GM12878 (cell line): ENCODE results near the gene FRK. TPM values are rescaled to one million over a fixed set of nuclear protein-coding genes. Genes with fewer than 3 reads are reported as not detected.

Experiments
- ATAC-seq: fragments of 200-7000 bp; cut with Tn5 transposase; 3 replicates; pipeline ENCODE4 v1.9.1; 2020; ENCODE audit warnings: mild to moderate bottlenecking, moderate library complexity
- BruUV-seq: library from RNA; stranded (reverse); fragments of 400-500 nt; replicated peaks from 2 replicates; lab custom pipeline; 2021; lab: Mats Ljungman, UMichigan
- CTCF ChIA-PET: fragments of 300-600 bp; sonication (Branson Sonifier 250); formaldehyde crosslinking; extraction: SDS; loops from one replicate; lab custom pipeline; 2021; ENCODE audit warnings: inconsistent platforms; lab: Yijun Ruan, JAX
- POLR2A ChIA-PET: fragments of 350-600 bp; formaldehyde crosslinking; extraction: SDS; loops from one replicate; lab custom pipeline; 2021; ENCODE audit warnings: inconsistent platforms; lab: Charles Lee
- RAD21 ChIA-PET: fragments of 300-600 bp; sonication (Branson Sonifier 250); formaldehyde crosslinking; loops from one replicate; lab custom pipeline; 2023; ENCODE audit warnings: antibody characterized with exemption; ENCODE audit not compliant: unreplicated experiment; lab: Charles Lee
- SMC1A ChIA-PET: fragments of 300-600 bp; sonication (Branson Sonifier 250); formaldehyde crosslinking; loops from one replicate; lab custom pipeline; 2023; ENCODE audit not compliant: unreplicated experiment, uncharacterized antibody; lab: Charles Lee
- DNase-seq: peaks from one replicate; pipeline ENCODE4 v3.0.0-alpha.2; 2011; ENCODE audit warnings: low read depth, low spot score
- FAIRE-seq: peaks from 3 replicates; lab custom pipeline; 2011; peaks lifted over from hg19 to GRCh38; lab: Jason Lieb, UNC
- H2AFZ ChIP-seq: 2 replicates; pipeline ENCODE4 v1.6.0; 2011; ENCODE audit warnings: low read depth, low read length, control low read depth; ENCODE audit not compliant: control insufficient read depth
- H3K27ac ChIP-seq: 2 replicates; pipeline ENCODE4 v1.5.1; 2011; ENCODE audit warnings: control low read depth; ENCODE audit not compliant: control insufficient read depth, insufficient read depth
- H3K27me3 ChIP-seq, 2 experiments: replicated peaks in 1 of 2; 2 replicates each; pipeline versions ENCODE4 v1.6.0 to v1.6.1; 2011; ENCODE audit warnings: low read length in 1 of 2; ENCODE audit not compliant: control insufficient read depth in 2 of 2, insufficient read depth in 2 of 2
- H3K36me3 ChIP-seq, 2 experiments: 2 replicates each; pipeline ENCODE4 v1.5.1; 2011; ENCODE audit warnings: low read length in 1 of 2; ENCODE audit not compliant: control insufficient read depth in 2 of 2, insufficient read depth in 2 of 2
- H3K4me1 ChIP-seq: 2 replicates; pipeline ENCODE4 v1.6.1; 2011; ENCODE audit warnings: mild to moderate bottlenecking, low read length, moderate library complexity, mixed read lengths; ENCODE audit not compliant: control insufficient read depth, insufficient read depth
- H3K4me2 ChIP-seq: 2 replicates; pipeline ENCODE4 v1.6.0; 2011; ENCODE audit warnings: control low read depth; ENCODE audit not compliant: control insufficient read depth, insufficient read depth
- H3K4me3 ChIP-seq: fragments of 200-600 bp; sonication (generic); 2 replicates; pipeline ENCODE4 v1.5.1; 2016
- H3K79me2 ChIP-seq: 2 replicates; pipeline ENCODE4 v1.6.0; 2011; ENCODE audit warnings: low read length; ENCODE audit not compliant: control insufficient read depth, insufficient read depth
- H3K9ac ChIP-seq: 2 replicates; pipeline ENCODE4 v1.8.0; 2011; ENCODE audit warnings: low read length, control low read depth, mixed read lengths; ENCODE audit not compliant: control insufficient read depth, insufficient read depth
- H3K9me3 ChIP-seq: replicated peaks from 3 replicates; pipeline ENCODE4 v1.5.1; 2011; ENCODE audit warnings: mild to moderate bottlenecking, low read length; ENCODE audit not compliant: control insufficient read depth, insufficient read depth
- H4K20me1 ChIP-seq: 2 replicates; pipeline ENCODE4 v1.6.0; 2011; ENCODE audit not compliant: control insufficient read depth, insufficient read depth
- CBFB ChIP-seq: IDR thresholded peaks from 2 replicates; pipeline ENCODE4 v1.6.1; 2016; ENCODE audit warnings: antibody characterized with exemption, low read depth
- LARP7 ChIP-seq: fragments of 450-650 bp; IDR thresholded peaks from 2 replicates; pipeline ENCODE4 v1.6.1; 2017; ENCODE audit warnings: mild to moderate bottlenecking
- MEF2B ChIP-seq: fragments of 450-650 bp; IDR thresholded peaks from 2 replicates; pipeline ENCODE4 v1.6.1; 2018; ENCODE audit warnings: mild to moderate bottlenecking, moderate library complexity; ENCODE audit not compliant: partially characterized antibody, poor library complexity, severe bottlenecking
- NR2C2 ChIP-seq: IDR thresholded peaks from 2 replicates; pipeline ENCODE4 v1.6.1; 2011; ENCODE audit warnings: borderline replicate concordance, low read depth; ENCODE audit not compliant: control insufficient read depth, insufficient read length
- SIX5 ChIP-seq: IDR thresholded peaks from 2 replicates; pipeline ENCODE4 v1.6.1; 2011; ENCODE audit warnings: mild to moderate bottlenecking, low read depth, low read length, moderate library complexity; ENCODE audit not compliant: severe bottlenecking
- TBL1XR1 ChIP-seq: IDR thresholded peaks from 2 replicates; pipeline ENCODE4 v1.6.1; 2012; ENCODE audit warnings: low read depth, low read length, improper control_type of control experiment
- WGBS: methylation state at CpG from one replicate; pipeline ENCODE4 v1.1.6; 2016; ENCODE audit warnings: low lambda C conversion rate; ENCODE audit not compliant: insufficient replicate concordance, insufficient coverage; ENCODE audit errors: missing lambda C conversion rate; 5-methylcytosine and 5-hydroxymethylcytosine counted together
- in situ Hi-C: fragments of 300-500 bp; cut with MboI; formaldehyde crosslinking; loops from 9 replicates; pipeline ENCODE4 v1.14.3; 2018; ENCODE audit warnings: mixed read lengths
- intact Hi-C: fragments of 100-400 bp; cut with micrococcal nuclease; formaldehyde crosslinking; loops from one replicate; pipeline ENCODE4 v1.14.2; 2022; ENCODE audit not compliant: unreplicated experiment
- polyA plus RNA-seq, 11 experiments: library from polyadenylated mRNA; depleted of rRNA in 4 of 11; unstranded in 6 of 11; stranded (reverse) in 5 of 11; fragments of >200 nt; fragmentation: Nextera tagmentation in 4 of 11; fragmentation: Illumina TruSeq in 1 of 11; extraction: Ambion mirVana in 4 of 11; extraction: Trizol in 1 of 11; gene quantifications; 1 replicate in 1 of 11; 2 replicates in 10 of 11; pipeline versions ENCODE4 v1.2.1 to v1.2.3, GENCODE V29; 2011 to 2016; ENCODE audit warnings: inconsistent platforms in 2 of 11, missing spikeins in 2 of 11, low read depth in 1 of 11
- total RNA-seq, 4 experiments: library from RNA; depleted of rRNA in 3 of 4; stranded (reverse); fragments of >200 nt in 3 of 4; fragmentation: Illumina TruSeq in 1 of 4; extraction: Trizol in 1 of 4; gene quantifications; 2 replicates each; pipeline versions ENCODE4 v1.2.1 to v1.2.3, GENCODE V29; 2013 to 2021
- TF ChIP-seq, protein P1 (sequence below): fragments of 450-650 bp; IDR thresholded peaks from 2 replicates; pipeline ENCODE4 v1.6.1; 2016; ENCODE audit warnings: mild to moderate bottlenecking
- TF ChIP-seq, protein P2 (sequence below): fragments of 450-650 bp; IDR thresholded peaks from 2 replicates; pipeline ENCODE4 v1.6.1; 2017; ENCODE audit warnings: mild to moderate bottlenecking, moderate library complexity
- TF ChIP-seq, protein P3 (sequence below): IDR thresholded peaks from 2 replicates; pipeline ENCODE4 v1.6.1; 2011; ENCODE audit warnings: mild to moderate bottlenecking, low read depth, low read length, moderate library complexity; ENCODE audit not compliant: insufficient replicate concordance

FRK gene
- total and polyA plus RNA-seq, 10 of the 15 experiments (the other 5 are each of a cell fraction or from before 2014, with no cell fraction given), result 0.29 to 2.4 (median 1.2) TPM

DNA sequence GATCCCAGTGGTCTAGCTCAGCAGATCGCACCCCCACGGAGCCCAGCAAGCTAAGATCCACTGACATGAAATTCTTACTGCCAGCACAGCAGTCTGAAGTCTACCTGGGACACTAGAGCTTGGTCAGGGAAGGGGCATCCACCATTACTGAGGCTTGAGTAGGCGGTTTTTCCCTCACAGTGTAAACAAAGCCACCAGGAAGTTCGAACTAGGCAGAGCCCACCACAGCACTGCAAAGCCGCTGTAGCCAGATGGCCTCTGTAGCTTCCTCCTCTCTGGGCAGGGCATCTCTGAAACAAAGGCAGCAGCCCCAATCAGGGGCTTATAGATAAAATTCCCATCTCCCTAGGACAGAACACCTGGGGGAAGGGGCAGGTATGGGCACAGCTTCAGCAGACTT lies 18.8 kb downstream of the FRK start:
- no peak overlapping the region for H3K4me2 ChIP-seq
- intact Hi-C loops, result no loop called here
- WGBS, result 93% methylated on average over 5 of the region's 5 CpGs
- no peak for FAIRE-seq
- TF ChIP-seq, protein P1, sequence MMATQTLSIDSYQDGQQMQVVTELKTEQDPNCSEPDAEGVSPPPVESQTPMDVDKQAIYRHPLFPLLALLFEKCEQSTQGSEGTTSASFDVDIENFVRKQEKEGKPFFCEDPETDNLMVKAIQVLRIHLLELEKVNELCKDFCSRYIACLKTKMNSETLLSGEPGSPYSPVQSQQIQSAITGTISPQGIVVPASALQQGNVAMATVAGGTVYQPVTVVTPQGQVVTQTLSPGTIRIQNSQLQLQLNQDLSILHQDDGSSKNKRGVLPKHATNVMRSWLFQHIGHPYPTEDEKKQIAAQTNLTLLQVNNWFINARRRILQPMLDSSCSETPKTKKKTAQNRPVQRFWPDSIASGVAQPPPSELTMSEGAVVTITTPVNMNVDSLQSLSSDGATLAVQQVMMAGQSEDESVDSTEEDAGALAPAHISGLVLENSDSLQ, result no peak
- TF ChIP-seq CBFB (no peak), TBL1XR1 (no peak)
- TF ChIP-seq, all 136 proteins: peak for 0
- Histone ChIP-seq H3K36me3 (no peaks in the 10 kb centered on the region; a peak in 1 of 4 replicates), H3K9me3 (peaks cover 1% of the 10 kb centered on the region; the same call in 1 of the 3 replicates), H3K4me3 (no peak overlapping the region), H3K4me1 (no peaks in the 10 kb centered on the region), H3K27ac (no peak overlapping the region), H4K20me1 (no peaks in the 10 kb centered on the region), H3K27me3 (no peaks in the 10 kb centered on the region), H2AFZ (no peak overlapping the region), H3K9ac (no peak overlapping the region), H3K79me2 (no peaks in the 10 kb centered on the region)
- ChIA-PET POLR2A (no interaction called here), SMC1A (interaction anchor here (0.8 kb wide), 1 partner anchor 11 kb away, joined by 3 read pairs; no protein-coding TSS in a partner anchor), RAD21 (no interaction called here), CTCF (interaction anchor here (0.6 to 1.3 kb wide), 2 partner anchors 10 to 69 kb away, joined by 3 to 4 read pairs; no protein-coding TSS in a partner anchor)
- no TSS peak for BruUV-seq
- DNase-seq, result no peak
- in situ Hi-C loops, result no loop called here
- no peak for ATAC-seq

DNA sequence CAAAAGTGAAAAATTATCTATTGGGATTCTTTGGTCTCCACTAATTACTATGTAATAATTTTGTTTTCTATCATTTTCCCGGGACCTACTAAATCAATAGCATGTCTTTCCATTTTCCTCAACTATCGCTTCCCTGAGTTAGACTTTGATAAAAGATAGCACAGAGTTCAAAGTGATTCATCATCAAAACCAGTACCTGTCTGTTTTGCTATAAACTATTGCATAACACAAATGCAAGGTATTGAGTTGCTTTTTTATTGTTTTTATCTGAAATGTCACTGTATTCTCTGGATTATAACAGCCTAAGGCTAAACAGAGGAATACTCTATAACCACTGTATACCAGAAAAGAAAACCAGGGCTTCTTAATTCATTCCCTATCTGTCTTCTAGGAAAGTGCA lies 19.7 kb downstream of the FRK start:
- DNase-seq (no peak), ATAC-seq (no peak), FAIRE-seq (no peak)
- Histone ChIP-seq H3K27me3 (no peaks in the 10 kb centered on the region), H2AFZ (no peak overlapping the region), H3K4me3 (no peak overlapping the region), H3K9ac (no peak overlapping the region), H3K36me3 (no peaks in the 10 kb centered on the region; a peak in 1 of 4 replicates), H3K9me3 (peaks cover 1% of the 10 kb centered on the region; the same call in 1 of the 3 replicates), H3K4me2 (no peak overlapping the region), H3K27ac (no peak overlapping the region), H3K4me1 (no peaks in the 10 kb centered on the region), H3K79me2 (no peaks in the 10 kb centered on the region), H4K20me1 (no peaks in the 10 kb centered on the region)
- ChIA-PET POLR2A (no interaction called here), SMC1A (interaction anchor here (1.2 kb wide), 1 partner anchor 19 kb away, joined by 3 read pairs; the partner anchor contains the start of gene FRK), CTCF (no interaction called here), RAD21 (no interaction called here)
- 91% methylated on average over 2 of the region's 2 CpGs for WGBS
- in situ Hi-C loops, result no loop called here
- TF ChIP-seq SIX5 (no peak), LARP7 (no peak), MEF2B (no peak), NR2C2 (no peak)
- TF ChIP-seq, protein P2, sequence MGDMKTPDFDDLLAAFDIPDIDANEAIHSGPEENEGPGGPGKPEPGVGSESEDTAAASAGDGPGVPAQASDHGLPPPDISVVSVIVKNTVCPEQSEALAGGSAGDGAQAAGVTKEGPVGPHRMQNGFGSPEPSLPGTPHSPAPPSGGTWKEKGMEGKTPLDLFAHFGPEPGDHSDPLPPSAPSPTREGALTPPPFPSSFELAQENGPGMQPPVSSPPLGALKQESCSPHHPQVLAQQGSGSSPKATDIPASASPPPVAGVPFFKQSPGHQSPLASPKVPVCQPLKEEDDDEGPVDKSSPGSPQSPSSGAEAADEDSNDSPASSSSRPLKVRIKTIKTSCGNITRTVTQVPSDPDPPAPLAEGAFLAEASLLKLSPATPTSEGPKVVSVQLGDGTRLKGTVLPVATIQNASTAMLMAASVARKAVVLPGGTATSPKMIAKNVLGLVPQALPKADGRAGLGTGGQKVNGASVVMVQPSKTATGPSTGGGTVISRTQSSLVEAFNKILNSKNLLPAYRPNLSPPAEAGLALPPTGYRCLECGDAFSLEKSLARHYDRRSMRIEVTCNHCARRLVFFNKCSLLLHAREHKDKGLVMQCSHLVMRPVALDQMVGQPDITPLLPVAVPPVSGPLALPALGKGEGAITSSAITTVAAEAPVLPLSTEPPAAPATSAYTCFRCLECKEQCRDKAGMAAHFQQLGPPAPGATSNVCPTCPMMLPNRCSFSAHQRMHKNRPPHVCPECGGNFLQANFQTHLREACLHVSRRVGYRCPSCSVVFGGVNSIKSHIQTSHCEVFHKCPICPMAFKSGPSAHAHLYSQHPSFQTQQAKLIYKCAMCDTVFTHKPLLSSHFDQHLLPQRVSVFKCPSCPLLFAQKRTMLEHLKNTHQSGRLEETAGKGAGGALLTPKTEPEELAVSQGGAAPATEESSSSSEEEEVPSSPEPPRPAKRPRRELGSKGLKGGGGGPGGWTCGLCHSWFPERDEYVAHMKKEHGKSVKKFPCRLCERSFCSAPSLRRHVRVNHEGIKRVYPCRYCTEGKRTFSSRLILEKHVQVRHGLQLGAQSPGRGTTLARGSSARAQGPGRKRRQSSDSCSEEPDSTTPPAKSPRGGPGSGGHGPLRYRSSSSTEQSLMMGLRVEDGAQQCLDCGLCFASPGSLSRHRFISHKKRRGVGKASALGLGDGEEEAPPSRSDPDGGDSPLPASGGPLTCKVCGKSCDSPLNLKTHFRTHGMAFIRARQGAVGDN, result no peak
- TF ChIP-seq, protein P3, sequence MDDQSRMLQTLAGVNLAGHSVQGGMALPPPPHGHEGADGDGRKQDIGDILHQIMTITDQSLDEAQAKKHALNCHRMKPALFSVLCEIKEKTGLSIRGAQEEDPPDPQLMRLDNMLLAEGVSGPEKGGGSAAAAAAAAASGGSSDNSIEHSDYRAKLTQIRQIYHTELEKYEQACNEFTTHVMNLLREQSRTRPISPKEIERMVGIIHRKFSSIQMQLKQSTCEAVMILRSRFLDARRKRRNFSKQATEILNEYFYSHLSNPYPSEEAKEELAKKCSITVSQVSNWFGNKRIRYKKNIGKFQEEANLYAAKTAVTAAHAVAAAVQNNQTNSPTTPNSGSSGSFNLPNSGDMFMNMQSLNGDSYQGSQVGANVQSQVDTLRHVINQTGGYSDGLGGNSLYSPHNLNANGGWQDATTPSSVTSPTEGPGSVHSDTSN, result no peak
- intact Hi-C loops, result no loop called here
- BruUV-seq, result no TSS peak
